GM10266 (cell line): ENCODE results near the gene SPDEF.
A peak's percentile ranks its signal among the peaks of the same experiment; 100 is the strongest.

Source experiments
- DNase-seq: peaks from one replicate; pipeline ENCODE4 v3.0.0; 2012; ENCODE audit errors: extremely low spot score
- CTCF ChIP-seq: IDR thresholded peaks from 2 replicates; pipeline ENCODE4 v1.5.1; 2012; ENCODE audit warnings: mild to moderate bottlenecking, low read depth; ENCODE audit not compliant: control insufficient read depth, insufficient read depth; ENCODE audit errors: missing control alignments

The SPDEF gene

GRCh38 chr6:34583861-34584604, 27.9 kb upstream of the SPDEF start:
- no peak for DNase-seq
- no peak for TF ChIP-seq CTCF

DNA sequence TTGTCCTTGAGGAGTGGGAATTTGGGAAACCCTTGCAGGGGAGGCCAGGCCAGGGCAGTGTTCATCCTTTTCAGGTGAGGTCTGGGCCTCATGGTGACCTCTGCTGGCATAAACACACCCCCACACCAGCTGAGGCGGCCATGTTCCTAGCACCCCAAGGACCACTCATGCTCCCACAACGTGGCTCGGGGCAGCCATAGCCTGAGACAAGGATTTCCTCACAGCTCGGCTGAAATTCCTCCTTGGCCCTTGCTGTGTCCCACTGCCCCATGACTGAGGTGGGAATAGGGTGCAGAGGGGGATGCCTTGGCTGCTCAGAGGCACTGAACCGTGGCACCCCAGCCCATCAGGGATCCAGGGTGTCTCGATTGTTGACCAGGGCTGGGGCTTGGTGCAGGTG, 27.3 kb upstream of the SPDEF start:
- TF ChIP-seq CTCF = peak; percentile 8
- DNase-seq = no peak

DNA sequence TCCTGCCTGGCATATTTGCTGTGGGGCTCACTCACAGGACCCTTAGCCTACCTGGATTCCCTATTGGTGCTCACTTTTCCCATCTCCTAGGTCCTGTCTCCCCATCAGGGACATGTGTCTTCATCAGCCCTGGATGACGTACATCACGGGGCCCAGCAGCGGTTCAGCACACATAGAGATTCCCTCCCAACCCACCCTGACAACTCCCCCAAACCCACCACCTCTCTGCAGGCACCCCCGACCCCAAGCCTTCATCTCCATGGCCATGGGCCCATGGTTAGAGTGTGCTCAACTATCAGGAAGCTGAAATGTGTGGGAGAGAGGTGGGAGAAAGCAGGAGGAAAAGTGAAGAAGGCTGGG, 25.4 kb upstream of the SPDEF start:
- DNase-seq = no peak
- no peak for TF ChIP-seq CTCF

DNA sequence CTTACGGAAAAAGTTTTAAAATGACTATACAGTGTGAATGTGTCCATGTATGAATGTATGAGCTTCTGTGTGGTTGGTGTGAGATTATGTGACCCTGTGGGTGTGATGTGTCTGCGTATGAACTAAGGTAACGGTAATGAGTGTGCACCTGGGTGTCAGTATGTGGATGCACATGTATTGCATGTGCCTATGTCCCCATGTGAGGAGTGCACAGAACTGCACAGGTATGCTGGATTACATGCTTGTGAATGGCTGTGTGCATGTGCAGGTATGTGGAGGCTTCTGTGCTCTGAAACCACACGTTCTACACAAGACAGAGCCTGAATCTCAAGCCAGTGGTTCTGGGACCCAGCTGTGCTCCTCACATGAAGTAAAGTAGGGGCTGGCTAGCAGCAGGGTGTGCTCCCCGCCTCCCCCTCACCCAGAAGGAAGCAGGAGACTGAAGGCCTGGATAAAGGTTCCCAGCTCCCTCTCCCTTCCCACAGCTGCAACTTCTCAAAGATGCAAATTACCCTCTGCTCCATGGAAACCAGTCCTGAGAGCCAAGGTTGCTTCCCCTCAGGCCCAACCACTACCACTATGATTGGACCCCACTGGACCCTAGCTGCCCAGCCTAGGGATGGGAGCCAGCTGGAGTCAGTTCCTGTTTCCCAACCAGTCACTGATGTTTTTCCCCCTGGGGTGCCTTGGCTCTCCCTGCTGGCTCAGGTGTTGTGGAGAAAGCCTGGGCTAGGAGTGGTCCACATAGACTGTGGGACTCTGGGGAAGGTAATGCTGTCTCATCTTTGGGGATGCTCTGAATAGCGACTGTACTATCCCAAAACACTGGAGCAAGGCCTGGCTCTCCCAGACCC, 24.8 kb upstream of the SPDEF start:
- no peak for DNase-seq
- TF ChIP-seq CTCF = no peak

DNA sequence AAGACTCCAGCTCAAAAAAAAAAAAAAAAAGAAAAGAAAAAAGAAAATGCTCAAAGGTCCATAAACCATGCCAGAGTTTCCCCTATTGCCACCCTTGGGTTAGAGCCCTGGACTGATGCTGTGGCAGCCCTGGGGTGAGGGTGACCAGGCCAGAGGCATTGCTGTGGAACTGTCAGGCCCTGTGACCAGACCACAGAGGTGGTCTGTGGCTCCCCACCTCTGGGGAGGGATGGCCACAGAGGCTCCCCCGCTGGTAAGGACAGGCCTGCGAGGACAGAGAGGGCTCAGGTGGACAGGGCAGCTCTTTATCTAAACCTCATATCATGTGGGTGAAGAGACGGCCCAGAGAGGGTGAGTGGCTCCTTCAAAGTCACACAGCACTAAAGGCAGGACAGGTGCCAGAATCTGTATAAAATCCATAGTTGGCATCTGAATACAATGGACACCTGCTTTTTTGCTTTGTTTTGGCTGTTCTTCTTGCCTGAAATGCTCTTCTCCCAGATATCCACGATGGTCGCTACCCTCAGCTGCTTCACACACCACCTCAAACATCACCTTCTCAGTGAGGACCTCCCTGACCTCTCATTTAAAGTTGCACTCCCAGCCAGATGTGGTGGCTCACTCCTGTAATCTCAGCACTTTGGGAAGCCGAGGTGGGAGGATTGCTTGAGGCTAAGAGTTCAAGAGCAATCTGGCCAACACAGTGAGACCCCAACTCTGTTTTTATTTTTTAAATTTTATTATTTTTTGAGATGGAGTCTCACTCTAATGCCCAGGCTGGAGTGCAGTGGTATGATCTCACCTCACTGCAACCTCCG, 22.5 kb upstream of the SPDEF start:
- DNase-seq = no peak
- no peak for TF ChIP-seq CTCF

- no peak for TF ChIP-seq CTCF
These were observed 20.3 kb upstream of the SPDEF start for GRCh38 chr6:34576286-34576955.

More at GRCh38 chr6:34576286-34576955, 20.3 kb upstream of the SPDEF start:
- no peak for DNase-seq
